H9 (cell line): ENCODE measurements around the gene STAC. TPM values are rescaled to one million over a fixed set of nuclear protein-coding genes. Genes with fewer than 3 reads are reported as not detected.

ENCODE experiments used
- DNase-seq: peaks from one replicate; pipeline ENCODE4 v3.0.0-alpha.2; 2017
- H2AFZ ChIP-seq: one replicate; pipeline ENCODE4 v1.6.1; 2013; ENCODE audit warnings: mild to moderate bottlenecking, low read length, control low read depth, moderate library complexity
- H2AK5ac ChIP-seq: 2 replicates; pipeline ENCODE4 v1.6.1; 2013; ENCODE audit warnings: low read length, control low read depth, mixed read lengths; ENCODE audit not compliant: insufficient read length
- H2BK120ac ChIP-seq: one replicate; pipeline ENCODE4 v1.6.1; 2013; ENCODE audit warnings: low read depth, mild to moderate bottlenecking, low read length, control low read depth, inconsistent platforms; ENCODE audit not compliant: poor library complexity, severe bottlenecking
- H2BK12ac ChIP-seq: 2 replicates; pipeline ENCODE4 v1.6.1; 2013; ENCODE audit warnings: low read length, control low read depth, mixed read lengths, low read depth; ENCODE audit not compliant: insufficient read length
- H2BK15ac ChIP-seq: 2 replicates; pipeline ENCODE4 v1.6.1; 2013; ENCODE audit warnings: low read depth, low read length, control low read depth
- H2BK20ac ChIP-seq: one replicate; pipeline ENCODE4 v1.6.1; 2013; ENCODE audit warnings: low read depth, mild to moderate bottlenecking, low read length, control low read depth, inconsistent platforms; ENCODE audit not compliant: poor library complexity, severe bottlenecking
- H2BK5ac ChIP-seq: 2 replicates; pipeline ENCODE4 v1.6.1; 2013; ENCODE audit warnings: low read length, control low read depth, mixed read lengths; ENCODE audit not compliant: insufficient read length
- H3K14ac ChIP-seq: 2 replicates; pipeline ENCODE4 v1.6.1; 2013; ENCODE audit warnings: low read length, control low read depth; ENCODE audit not compliant: insufficient read depth
- H3K18ac ChIP-seq: 2 replicates; pipeline ENCODE4 v1.6.1; 2013; ENCODE audit warnings: low read depth, mild to moderate bottlenecking, mixed read lengths, low read length, control low read depth; ENCODE audit not compliant: insufficient read length
- H3K23ac ChIP-seq: 2 replicates; pipeline ENCODE4 v1.6.1; 2013; ENCODE audit warnings: low read length, control low read depth, mixed read lengths, low read depth; ENCODE audit not compliant: insufficient read length
- H3K23me2 ChIP-seq: 2 replicates; pipeline ENCODE4 v1.6.1; 2013; ENCODE audit warnings: low read depth, mild to moderate bottlenecking, mixed read lengths, low read length, control low read depth; ENCODE audit not compliant: insufficient read length, poor library complexity, severe bottlenecking
- H3K27ac ChIP-seq: 2 replicates; pipeline ENCODE4 v1.5.1; 2013; ENCODE audit warnings: low read length, control low read depth, mixed read lengths, low read depth; ENCODE audit not compliant: insufficient read length
- H3K27me3 ChIP-seq: 2 replicates; pipeline ENCODE4 v1.6.1; 2013; ENCODE audit warnings: low read length, control low read depth, inconsistent platforms; ENCODE audit not compliant: insufficient read depth
- H3K4ac ChIP-seq: 2 replicates; pipeline ENCODE4 v1.6.1; 2013; ENCODE audit warnings: low read depth, mild to moderate bottlenecking, control low read depth, inconsistent platforms, low read length, moderate library complexity
- H3K4me1 ChIP-seq: 2 replicates; pipeline ENCODE4 v1.6.1; 2013; ENCODE audit warnings: low read length, control low read depth, inconsistent platforms; ENCODE audit not compliant: insufficient read depth
- H3K4me2 ChIP-seq: 2 replicates; pipeline ENCODE4 v1.6.1; 2013; ENCODE audit warnings: low read length, control low read depth, mixed read lengths; ENCODE audit not compliant: insufficient read length, insufficient read depth
- H3K56ac ChIP-seq: 2 replicates; pipeline ENCODE4 v1.6.1; 2013; ENCODE audit warnings: low read depth, mild to moderate bottlenecking, mixed read lengths, low read length, control low read depth; ENCODE audit not compliant: insufficient read length
- H3K79me1 ChIP-seq: 2 replicates; pipeline ENCODE4 v1.6.1; 2013; ENCODE audit warnings: low read depth, mild to moderate bottlenecking, moderate library complexity, low read length, control low read depth, inconsistent platforms; ENCODE audit not compliant: insufficient read depth, poor library complexity, severe bottlenecking
- H3K79me2 ChIP-seq: 2 replicates; pipeline ENCODE4 v1.6.1; 2013; ENCODE audit warnings: low read length, control low read depth, inconsistent platforms; ENCODE audit not compliant: insufficient read depth
- H3K9ac ChIP-seq: 2 replicates; pipeline ENCODE4 v1.6.1; 2013; ENCODE audit warnings: low read length, control low read depth, mixed read lengths; ENCODE audit not compliant: insufficient read length; ENCODE audit errors: extremely low read depth
- H3K9me3 ChIP-seq: one replicate; pipeline ENCODE4 v1.6.1; 2013; ENCODE audit warnings: low read depth, low read length, inconsistent platforms; ENCODE audit not compliant: control insufficient read depth
- H3T11ph ChIP-seq: one replicate; pipeline ENCODE4 v1.6.1; 2013; ENCODE audit warnings: mild to moderate bottlenecking, low read length, control low read depth, inconsistent platforms
- H4K20me1 ChIP-seq: one replicate; pipeline ENCODE4 v1.6.1; 2013; ENCODE audit not compliant: control insufficient read depth, insufficient read length, insufficient read depth
- H4K5ac ChIP-seq: 2 replicates; pipeline ENCODE4 v1.6.1; 2013; ENCODE audit warnings: low read depth, mild to moderate bottlenecking, mixed read lengths, low read length, control low read depth; ENCODE audit not compliant: insufficient read length
- H4K8ac ChIP-seq: replicated peaks from 2 replicates; pipeline ENCODE4 v1.6.1; 2013; ENCODE audit warnings: low read length, control low read depth, mixed read lengths, low read depth; ENCODE audit not compliant: insufficient read length
- H4K91ac ChIP-seq: 2 replicates; pipeline ENCODE4 v1.6.1; 2013; ENCODE audit warnings: low read depth, mild to moderate bottlenecking, moderate library complexity, mixed read lengths, low read length, control low read depth; ENCODE audit not compliant: insufficient read length
- H3K27ac Mint-ChIP-seq, 3 experiments: 2 replicates in 2 of 3; 3 replicates in 1 of 3; pipeline ENCODE4 v1.8.0; 2020 to 2021; ENCODE audit warnings: mixed read lengths in 3 of 3, mild to moderate bottlenecking in 1 of 3, moderate library complexity in 1 of 3
- H3K27me3 Mint-ChIP-seq: 2 replicates; pipeline ENCODE4 v1.8.0; 2021; ENCODE audit warnings: low read depth, mild to moderate bottlenecking, moderate library complexity, mixed read lengths
- H3K36me3 Mint-ChIP-seq, 3 experiments: 2 replicates in 2 of 3; 3 replicates in 1 of 3; pipeline ENCODE4 v1.8.0; 2020 to 2021; ENCODE audit warnings: low read depth in 3 of 3, mixed read lengths in 3 of 3; ENCODE audit not compliant: insufficient read depth in 1 of 3
- H3K4me1 Mint-ChIP-seq, 2 experiments: 2 replicates each; pipeline ENCODE4 v1.8.0; 2020; ENCODE audit warnings: mixed read lengths in 2 of 2
- H3K4me3 Mint-ChIP-seq, 2 experiments: 2 replicates in 1 of 2; 3 replicates in 1 of 2; pipeline ENCODE4 v1.8.0; 2020 to 2021; ENCODE audit warnings: mild to moderate bottlenecking in 2 of 2, mixed read lengths in 2 of 2, moderate library complexity in 1 of 2
- H3K9me3 Mint-ChIP-seq, 2 experiments: 2 replicates in 1 of 2; 3 replicates in 1 of 2; pipeline ENCODE4 v1.8.0; 2020; ENCODE audit warnings: mild to moderate bottlenecking in 2 of 2, mixed read lengths in 2 of 2, moderate library complexity in 1 of 2
- WGBS: extraction: QIAGEN DNeasy Blood & Tissue Kit; methylation state at CpG from one replicate; pipeline ENCODE4 v1.1.7; 2013; ENCODE audit warnings: missing lambda C conversion rate, low lambda C conversion rate, mixed read lengths; ENCODE audit not compliant: insufficient read length; ENCODE audit errors: extremely low coverage; 5-methylcytosine and 5-hydroxymethylcytosine counted together
- total RNA-seq: library from RNA; stranded (reverse); gene quantifications from 2 replicates; pipeline ENCODE4 v1.2.1, GENCODE V29; 2021
- TF ChIP-seq, protein P1 (sequence below): fragments of 200-600 bp; sonication (generic); conservative IDR thresholded peaks from 3 replicates; pipeline ENCODE4 v1.8.0; 2021; ENCODE audit warnings: antibody characterized with exemption, mild to moderate bottlenecking

The STAC gene
- total RNA-seq, 1 experiment from 2014 or later = 3.0 TPM

DNA sequence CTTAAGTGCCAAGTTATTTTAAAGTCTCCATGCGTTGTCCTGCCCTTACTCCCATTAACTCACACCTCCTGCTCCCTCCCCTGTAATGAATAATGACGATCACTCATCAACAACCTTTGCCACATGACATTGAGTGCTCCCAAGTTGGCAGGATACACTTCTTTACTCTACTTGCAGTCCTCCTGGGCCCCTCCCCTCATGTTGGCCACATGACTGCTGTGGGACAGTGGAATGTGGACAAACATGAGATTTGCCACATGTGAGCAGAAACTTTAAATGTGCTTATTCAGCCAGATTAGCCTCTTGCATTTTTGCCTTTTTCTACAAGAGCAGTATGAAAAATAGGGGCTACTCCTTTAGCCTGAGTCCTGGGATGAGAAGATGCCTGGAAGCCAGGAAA is 216.1 kb downstream of the STAC start:
- no peaks in the 10 kb centered on the region for H3K27me3 ChIP-seq
- H2BK120ac ChIP-seq = no peak overlapping the region
- no peak overlapping the region for H2BK20ac ChIP-seq
- Mint-ChIP-seq H3K4me1 (no peaks in the 10 kb centered on the region), H3K27ac (no peak overlapping the region), H3K4me3 (no peak overlapping the region), H3K27me3 (no peaks in the 10 kb centered on the region; the same call in 1 of the 2 replicates), H3K36me3 (no peaks in the 10 kb centered on the region), H3K9me3 (no peaks in the 10 kb centered on the region)
- H4K91ac ChIP-seq = no peak overlapping the region
- H4K20me1 ChIP-seq = no peaks in the 10 kb centered on the region
- no peak overlapping the region for H3K56ac ChIP-seq
- H3K27ac ChIP-seq = no peak overlapping the region
- H3K23ac ChIP-seq = no peak overlapping the region
- no peak overlapping the region for H2BK12ac ChIP-seq
- no peak overlapping the region for H3K18ac ChIP-seq
- TF ChIP-seq, protein P1, sequence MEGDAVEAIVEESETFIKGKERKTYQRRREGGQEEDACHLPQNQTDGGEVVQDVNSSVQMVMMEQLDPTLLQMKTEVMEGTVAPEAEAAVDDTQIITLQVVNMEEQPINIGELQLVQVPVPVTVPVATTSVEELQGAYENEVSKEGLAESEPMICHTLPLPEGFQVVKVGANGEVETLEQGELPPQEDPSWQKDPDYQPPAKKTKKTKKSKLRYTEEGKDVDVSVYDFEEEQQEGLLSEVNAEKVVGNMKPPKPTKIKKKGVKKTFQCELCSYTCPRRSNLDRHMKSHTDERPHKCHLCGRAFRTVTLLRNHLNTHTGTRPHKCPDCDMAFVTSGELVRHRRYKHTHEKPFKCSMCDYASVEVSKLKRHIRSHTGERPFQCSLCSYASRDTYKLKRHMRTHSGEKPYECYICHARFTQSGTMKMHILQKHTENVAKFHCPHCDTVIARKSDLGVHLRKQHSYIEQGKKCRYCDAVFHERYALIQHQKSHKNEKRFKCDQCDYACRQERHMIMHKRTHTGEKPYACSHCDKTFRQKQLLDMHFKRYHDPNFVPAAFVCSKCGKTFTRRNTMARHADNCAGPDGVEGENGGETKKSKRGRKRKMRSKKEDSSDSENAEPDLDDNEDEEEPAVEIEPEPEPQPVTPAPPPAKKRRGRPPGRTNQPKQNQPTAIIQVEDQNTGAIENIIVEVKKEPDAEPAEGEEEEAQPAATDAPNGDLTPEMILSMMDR = no peak
- no peak overlapping the region for H2BK15ac ChIP-seq
- H3K79me1 ChIP-seq = no peaks in the 10 kb centered on the region
- H2BK5ac ChIP-seq = no peak overlapping the region
- no peak overlapping the region for H2AK5ac ChIP-seq
- no CpG with 5 or more reads among the region's 2 CpGs for WGBS
- no peak overlapping the region for H3T11ph ChIP-seq
- no peaks in the 10 kb centered on the region for H3K23me2 ChIP-seq
- no peak overlapping the region for H2AFZ ChIP-seq
- no peaks in the 10 kb centered on the region for H3K9me3 ChIP-seq
- no peak overlapping the region for H3K4ac ChIP-seq
- H3K4me2 ChIP-seq = no peak overlapping the region
- no peaks in the 10 kb centered on the region for H3K79me2 ChIP-seq
- no peak overlapping the region for H4K5ac ChIP-seq
- H3K14ac ChIP-seq = no peak overlapping the region
- no peaks in the 10 kb centered on the region for H3K4me1 ChIP-seq
- DNase-seq = no peak
- H3K9ac ChIP-seq = no peak overlapping the region
- H4K8ac ChIP-seq = no peak overlapping the region
